CD4-positive, alpha-beta T cell treated with Interleukin-15 for 1 hour (primary cell): ENCODE results near the gene WDPCP.
"Not testable (repeated sequence)": the region's sequence is repeated elsewhere in the genome, so short reads cannot be mapped to it uniquely, and the experiment has no call there.

Experiments
- DNase-seq: peaks from one replicate; pipeline ENCODE4 v3.0.0-alpha.2; 2020

The WDPCP gene

GRCh38 chr2:63225964-63226686 is 362.2 kb downstream of the WDPCP start:
- DNase-seq, result no peak

DNA sequence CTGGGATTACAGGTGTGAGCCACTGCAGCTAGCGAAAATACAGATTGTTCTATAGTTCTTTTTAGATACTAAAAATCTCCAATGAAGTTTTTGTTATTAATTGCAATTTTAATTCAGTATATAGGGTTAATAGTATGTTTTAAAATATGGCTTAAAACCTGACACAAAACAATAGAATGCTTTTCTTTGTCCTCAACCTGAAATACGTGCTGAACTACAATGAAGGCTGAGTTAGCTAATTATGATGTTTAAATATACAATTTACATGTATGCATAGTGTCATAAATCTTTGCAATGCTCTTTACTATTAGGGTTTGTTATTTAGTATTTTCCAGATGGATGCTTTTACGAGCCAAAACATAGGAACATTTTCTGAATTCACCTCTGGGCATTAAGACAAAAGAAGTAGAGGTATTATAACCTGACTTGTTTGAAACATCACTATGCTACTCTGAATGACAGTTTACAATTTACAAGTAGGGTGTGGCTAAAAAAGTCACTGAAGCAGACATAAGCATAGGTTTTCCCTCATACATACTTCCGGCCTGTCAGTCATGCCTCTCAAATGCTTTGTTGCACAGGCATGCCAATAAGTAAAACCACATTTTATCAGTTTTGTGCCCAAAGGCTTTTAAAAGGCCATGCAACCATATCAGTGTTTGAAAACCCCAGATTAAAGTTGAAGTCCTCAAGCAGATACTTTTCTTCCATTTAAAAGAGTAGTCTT is 369.3 kb downstream of the WDPCP start:
- no peak for DNase-seq

DNA sequence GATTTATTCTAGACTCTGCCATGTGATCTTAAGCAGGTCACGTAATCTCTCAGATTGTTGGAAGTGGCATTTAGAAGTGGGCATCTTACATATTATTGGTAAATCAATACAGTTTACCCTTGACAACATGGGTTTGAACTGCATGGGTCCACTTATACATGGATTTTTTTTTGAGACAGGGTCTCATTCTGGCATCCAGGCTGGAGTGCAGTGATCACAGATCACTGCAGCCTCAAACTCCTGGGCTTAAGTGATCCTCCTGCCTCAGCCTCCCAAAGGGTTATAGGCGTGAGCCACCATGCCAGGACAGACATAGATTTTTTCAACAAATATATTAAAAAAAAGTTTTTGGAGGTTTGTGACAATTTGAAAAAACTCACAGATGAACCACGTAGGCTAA is 393.0 kb downstream of the WDPCP start:
- DNase-seq, result no peak

- DNase-seq, result no peak
Measured at GRCh38 chr2:63194175-63194574, 394.1 kb downstream of the WDPCP start.

DNA sequence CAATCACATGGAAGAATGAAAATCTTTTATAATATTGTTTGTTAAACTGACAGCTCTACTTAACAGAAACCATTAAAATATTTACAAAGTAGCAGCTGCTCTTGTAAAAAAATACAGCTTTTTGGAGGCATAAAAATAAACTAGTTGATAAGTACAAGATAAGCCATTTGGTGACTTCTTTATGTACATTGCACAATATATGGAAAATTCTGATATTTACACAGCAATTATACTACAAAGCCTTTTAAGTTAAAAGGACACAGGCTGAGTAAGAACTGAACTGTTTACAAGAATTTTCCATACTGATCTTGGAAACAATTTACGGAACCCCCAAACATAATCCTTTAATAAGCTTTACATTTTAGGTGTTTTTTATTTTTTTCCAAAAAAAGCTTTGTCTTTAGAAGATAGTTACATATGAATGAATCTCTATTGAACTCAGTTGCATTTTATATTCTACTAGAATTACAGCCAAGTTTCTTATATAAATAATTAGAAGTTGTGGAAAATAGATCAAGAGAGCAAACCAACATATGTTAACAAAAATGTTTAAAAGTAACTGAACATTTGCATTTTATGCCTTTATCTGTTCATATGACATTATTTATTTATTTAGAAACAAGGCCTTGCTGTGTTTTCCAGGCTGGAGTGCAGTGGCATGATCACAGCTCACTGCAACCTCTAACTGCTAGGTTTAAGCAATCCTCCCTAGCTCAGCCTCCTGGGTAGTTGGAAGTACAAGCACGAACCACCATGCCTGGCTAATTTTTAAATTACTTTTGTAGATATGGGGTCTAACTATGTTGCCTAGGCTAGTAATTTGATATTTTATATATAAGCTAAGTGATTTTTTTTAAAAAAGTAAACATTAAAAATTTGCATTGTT is 395.1 kb downstream of the WDPCP start:
- no peak for DNase-seq

DNA sequence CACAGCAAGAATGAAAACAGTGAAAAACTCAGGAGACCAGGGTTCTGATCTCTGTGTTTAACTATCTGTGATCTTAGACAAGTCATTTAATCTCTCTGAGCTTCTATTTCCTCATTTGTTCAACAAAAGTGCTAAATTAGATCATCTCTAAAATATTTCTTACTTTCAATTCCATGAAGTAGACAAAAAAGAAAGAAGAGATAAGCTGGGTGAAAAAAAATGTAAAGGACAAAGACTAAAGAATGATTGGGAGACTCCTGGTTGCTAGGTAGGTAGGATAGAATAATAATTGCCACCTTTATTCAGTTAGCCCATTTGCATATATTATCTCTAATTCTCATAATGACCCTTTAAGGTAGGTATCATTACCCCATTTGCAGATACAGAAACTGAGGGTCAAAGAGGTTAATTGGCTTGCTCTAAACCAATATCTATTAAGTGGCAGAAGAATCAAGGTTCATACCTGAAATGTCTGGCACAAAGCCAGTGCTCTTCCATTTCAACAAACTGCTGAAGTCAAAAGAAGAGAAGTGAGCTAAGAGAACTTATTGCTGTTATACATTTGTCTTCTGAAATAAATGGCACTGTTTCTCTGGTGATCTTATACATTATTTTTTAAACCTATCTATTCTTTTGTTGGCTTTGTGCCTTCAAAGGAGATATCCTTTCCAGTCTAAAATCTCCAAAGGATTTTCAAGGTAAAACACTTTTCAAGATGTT is 395.9 kb downstream of the WDPCP start:
- DNase-seq, result no peak

DNA sequence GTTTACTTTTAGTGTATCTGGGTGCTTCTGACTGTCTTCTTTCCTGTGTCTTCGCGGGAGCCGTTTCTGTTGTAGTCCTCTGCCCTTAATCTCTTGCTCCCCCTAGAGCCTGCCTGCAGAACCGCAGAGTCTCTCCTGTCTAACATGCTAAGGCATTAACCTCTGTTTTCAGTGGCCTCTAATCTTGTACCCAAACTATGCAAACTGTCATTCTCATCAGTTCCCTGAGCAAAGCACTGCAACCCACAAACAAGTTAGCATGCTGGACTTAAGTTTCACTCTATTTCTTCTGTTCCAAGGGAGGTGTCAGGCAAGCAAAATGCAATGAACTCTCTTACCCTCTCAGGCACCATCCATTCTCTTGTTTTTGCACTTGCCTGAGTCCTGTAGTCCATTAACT is 399.3 kb downstream of the WDPCP start:
- no peak for DNase-seq

DNA sequence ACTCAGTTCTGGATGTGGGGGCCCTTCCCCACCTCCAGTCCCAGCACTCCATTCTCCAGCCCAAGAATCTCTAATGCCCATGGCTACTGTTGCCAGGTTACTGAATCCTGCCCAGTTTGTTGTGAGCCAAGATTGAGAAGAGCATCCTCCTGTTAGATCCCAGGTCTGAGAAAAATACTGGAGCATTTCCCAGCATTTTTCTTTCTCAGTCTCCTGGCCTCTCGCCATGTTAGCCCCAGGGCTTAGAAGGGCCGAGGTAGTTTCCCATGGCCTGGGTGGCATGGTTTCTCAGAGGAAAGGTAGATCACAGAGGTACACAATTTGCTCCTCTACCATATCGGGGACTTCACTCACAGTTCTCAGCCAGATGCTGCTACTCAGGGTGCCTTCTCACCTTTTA is 401.9 kb downstream of the WDPCP start:
- no peak for DNase-seq

- DNase-seq, result no peak
Measured at GRCh38 chr2:63163161-63163820, 425.0 kb downstream of the WDPCP start.

GRCh38 chr2:63159262-63159661 is 429.0 kb downstream of the WDPCP start:
- no peak for DNase-seq

DNA sequence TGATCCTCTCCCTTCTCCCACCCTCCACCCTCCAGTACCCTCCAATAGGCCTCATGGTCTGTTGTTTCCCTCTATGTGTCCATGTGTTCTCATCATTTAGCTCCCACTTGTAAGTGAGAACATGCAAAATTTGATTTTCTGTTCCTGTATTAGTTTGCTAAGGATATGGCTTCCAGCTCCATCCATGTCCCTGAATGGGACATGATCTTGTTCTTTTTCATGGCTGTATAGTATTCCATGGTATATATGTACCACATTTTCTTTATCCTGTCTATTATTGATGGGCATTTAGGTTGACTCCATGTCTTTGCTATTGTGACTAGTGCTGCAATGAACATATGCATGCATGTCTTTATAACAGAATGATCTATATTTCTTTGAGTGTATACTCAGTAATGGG is 451.6 kb downstream of the WDPCP start:
- not testable (repeated sequence) for DNase-seq

DNA sequence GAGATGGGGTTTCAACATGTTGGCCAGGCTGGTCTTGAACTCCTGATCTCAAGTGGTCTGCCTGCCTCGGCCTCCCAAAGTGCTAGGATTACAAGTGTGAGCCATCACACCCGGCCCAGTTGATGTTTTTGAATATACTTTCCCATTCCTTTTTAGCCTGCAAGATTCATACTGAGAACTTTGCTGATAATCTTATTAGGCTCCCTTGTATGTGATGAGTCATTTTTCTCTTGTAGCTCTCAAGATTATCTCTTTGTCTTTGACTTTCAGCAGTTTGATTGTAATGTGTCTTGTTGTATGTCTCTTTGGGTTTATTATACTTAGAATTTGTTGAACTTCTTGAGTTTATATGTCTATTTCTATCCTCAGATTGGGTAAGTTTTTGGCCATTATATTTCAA is 456.3 kb downstream of the WDPCP start:
- no peak for DNase-seq

DNA sequence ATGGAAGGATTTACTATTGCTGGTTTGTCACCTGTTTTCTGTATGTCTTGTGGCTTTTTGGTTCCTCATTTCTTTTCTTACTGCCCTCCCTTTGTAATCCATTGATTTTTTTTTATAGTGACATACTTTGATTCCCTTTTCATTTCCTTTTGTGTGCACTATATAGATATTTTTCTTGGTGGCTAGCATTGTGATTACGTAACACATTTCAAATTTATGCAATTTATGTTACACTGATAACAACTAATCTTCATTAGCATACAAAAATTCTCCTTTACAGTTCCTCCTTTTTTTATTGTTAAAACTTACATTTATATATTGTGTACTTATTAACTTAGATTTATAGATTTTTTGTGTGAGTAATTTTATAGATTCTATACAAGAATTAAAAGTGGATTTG is 457.1 kb downstream of the WDPCP start:
- no peak for DNase-seq

GRCh38 chr2:63127594-63127993 is 460.7 kb downstream of the WDPCP start:
- DNase-seq, result no peak

DNA sequence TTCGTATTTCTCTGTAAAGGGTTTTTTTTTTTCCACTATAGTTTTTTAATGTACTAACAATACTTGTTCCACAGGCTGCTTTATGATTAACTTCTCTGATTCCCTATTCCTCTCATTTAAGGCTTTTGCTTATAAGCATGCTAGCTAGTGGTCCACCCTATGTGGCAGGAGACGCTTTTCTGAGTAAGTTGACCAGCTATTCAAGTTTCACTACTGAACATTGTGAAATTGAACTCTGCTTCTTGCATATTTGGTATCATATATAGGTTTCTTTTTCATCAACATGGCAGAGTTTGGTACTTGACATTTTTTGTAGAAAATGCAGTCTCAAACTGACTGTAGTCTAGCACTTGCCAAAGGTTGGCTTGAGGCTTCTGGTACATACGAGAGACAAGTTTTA is 463.4 kb downstream of the WDPCP start:
- DNase-seq, result no peak

- no peak for DNase-seq
Measured at GRCh38 chr2:63124218-63124617, 464.1 kb downstream of the WDPCP start.

DNA sequence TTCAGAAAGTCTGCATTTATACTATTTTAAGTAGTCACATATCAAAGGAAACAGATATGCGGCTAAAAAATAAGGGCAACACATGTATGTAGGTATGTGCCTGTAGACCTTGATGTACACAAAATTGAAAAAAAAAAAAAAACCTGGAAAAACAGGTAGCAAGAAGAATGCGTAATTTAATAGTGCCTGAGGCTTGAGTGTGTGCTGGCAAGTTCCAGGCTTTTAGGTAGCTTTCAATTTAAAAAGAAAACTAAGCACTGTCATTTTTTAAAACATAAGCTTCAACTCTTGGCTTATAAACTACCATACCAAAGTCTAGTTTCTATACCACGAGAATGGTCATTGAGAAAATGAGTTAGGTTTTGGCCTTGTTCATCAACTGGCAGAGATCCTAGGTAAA is 465.4 kb downstream of the WDPCP start:
- no peak for DNase-seq

GRCh38 chr2:63121055-63121834 is 467.0 kb downstream of the WDPCP start:
- no peak for DNase-seq

- no peak for DNase-seq
Measured at GRCh38 chr2:63118821-63119220, 469.5 kb downstream of the WDPCP start.

DNA sequence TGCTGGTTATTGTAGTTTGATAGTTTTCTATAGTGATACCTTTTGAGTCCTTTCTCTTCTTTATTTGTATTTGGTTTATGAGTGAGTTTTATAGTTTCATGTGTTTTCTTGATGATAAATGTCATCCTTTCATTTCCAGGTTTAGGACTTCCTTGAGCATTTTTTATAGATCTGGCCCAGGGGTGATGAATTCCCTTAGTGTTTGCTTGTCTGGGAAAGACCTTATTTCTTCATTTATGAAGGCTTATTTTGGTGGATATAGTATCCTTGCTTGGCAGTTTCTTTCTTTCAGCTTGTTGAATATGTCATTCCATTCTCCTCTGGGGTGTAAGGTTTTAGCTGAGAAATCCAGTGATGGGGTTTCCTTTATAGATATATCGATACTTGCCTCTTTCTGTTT is 483.8 kb downstream of the WDPCP start:
- no peak for DNase-seq

GRCh38 chr2:63101954-63102353 is 486.3 kb downstream of the WDPCP start:
- DNase-seq, result no peak

DNA sequence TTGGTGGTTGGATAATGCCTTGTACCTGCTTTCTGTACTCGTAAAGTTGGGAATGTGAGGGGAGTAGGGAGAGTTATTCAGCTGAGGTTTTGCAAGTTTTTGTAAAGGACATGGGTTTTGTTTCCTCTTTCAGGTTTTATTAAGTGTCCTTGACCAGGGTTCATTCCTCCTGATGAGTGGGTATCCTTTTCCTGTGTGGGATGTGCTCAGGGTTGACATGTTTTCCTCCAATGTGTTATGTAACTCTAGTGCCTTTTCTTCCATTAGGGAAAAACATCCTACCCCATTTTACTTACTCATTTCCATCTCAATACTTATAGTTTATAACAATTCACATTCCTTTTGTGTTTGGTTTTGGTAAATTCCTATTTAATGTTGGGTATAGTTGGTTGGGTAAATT is 489.2 kb downstream of the WDPCP start:
- DNase-seq, result no peak
